Measurements from ENCODE around the gene IGSF21. TPM values are rescaled to one million over a fixed set of nuclear protein-coding genes. Genes with fewer than 3 reads are reported as not detected.

The IGSF21 gene
- total RNA-seq, 1 donor from 2014 or later = 4.4 TPM

- H3K27me3 Mint-ChIP-seq (ENCODE audit: unreplicated experiment) = peaks cover 6% of the 10 kb centered on the region
- H3K4me3 Mint-ChIP-seq (ENCODE audit: unreplicated experiment) = no peak overlapping the region
- no peaks in the 10 kb centered on the region for H3K9me3 Mint-ChIP-seq (ENCODE audit: unreplicated experiment)
- peaks cover 12% of the 10 kb centered on the region for H3K4me1 Mint-ChIP-seq (ENCODE audit: unreplicated experiment)
- no peak for TF ChIP-seq CTCF (IDR thresholded peaks at IDR 0.05; ENCODE audit: unreplicated experiment)
- H3K36me3 Mint-ChIP-seq (ENCODE audit: low read depth, unreplicated experiment) = no peaks in the 10 kb centered on the region
- DNase-seq (ENCODE audit: low spot score) = no peak
- H3K27ac Mint-ChIP-seq (ENCODE audit: unreplicated experiment) = no peak overlapping the region
These were observed 132.1 kb downstream of the IGSF21 start for GRCh38 chr1:18239671-18240070.

- Mint-ChIP-seq H3K36me3 (ENCODE audit: low read depth, unreplicated experiment) (no peaks in the 10 kb centered on the region), H3K27me3 (ENCODE audit: unreplicated experiment) (peaks cover 6% of the 10 kb centered on the region), H3K4me3 (ENCODE audit: unreplicated experiment) (no peak overlapping the region), H3K9me3 (ENCODE audit: unreplicated experiment) (no peaks in the 10 kb centered on the region), H3K27ac (ENCODE audit: unreplicated experiment) (no peak overlapping the region), H3K4me1 (ENCODE audit: unreplicated experiment) (no peaks in the 10 kb centered on the region)
- no peak for DNase-seq (ENCODE audit: low spot score)
- no peak for TF ChIP-seq CTCF (IDR thresholded peaks at IDR 0.05; ENCODE audit: unreplicated experiment)
These were observed 133.3 kb downstream of the IGSF21 start for GRCh38 chr1:18240906-18241305.

GRCh38 chr1:18241891-18242290 lies 134.3 kb downstream of the IGSF21 start:
- TF ChIP-seq CTCF (IDR thresholded peaks at IDR 0.05; ENCODE audit: unreplicated experiment) = no peak
- H3K4me1 Mint-ChIP-seq (ENCODE audit: unreplicated experiment) = no peaks in the 10 kb centered on the region
- no peaks in the 10 kb centered on the region for H3K36me3 Mint-ChIP-seq (ENCODE audit: low read depth, unreplicated experiment)
- no peak overlapping the region for H3K27ac Mint-ChIP-seq (ENCODE audit: unreplicated experiment)
- peaks cover 6% of the 10 kb centered on the region for H3K27me3 Mint-ChIP-seq (ENCODE audit: unreplicated experiment)
- no peaks in the 10 kb centered on the region for H3K9me3 Mint-ChIP-seq (ENCODE audit: unreplicated experiment)
- no peak for DNase-seq (ENCODE audit: low spot score)
- H3K4me3 Mint-ChIP-seq (ENCODE audit: unreplicated experiment) = no peak overlapping the region

- peak overlapping the region; percentile 27 for H3K27ac Mint-ChIP-seq (ENCODE audit: unreplicated experiment)
- no peak overlapping the region for H3K4me3 Mint-ChIP-seq (ENCODE audit: unreplicated experiment)
- no peaks in the 10 kb centered on the region for H3K9me3 Mint-ChIP-seq (ENCODE audit: unreplicated experiment)
- H3K27me3 Mint-ChIP-seq (ENCODE audit: unreplicated experiment) = peaks cover 6% of the 10 kb centered on the region
- H3K36me3 Mint-ChIP-seq (ENCODE audit: low read depth, unreplicated experiment) = no peaks in the 10 kb centered on the region
- no peak for TF ChIP-seq CTCF (IDR thresholded peaks at IDR 0.05; ENCODE audit: unreplicated experiment)
- H3K4me1 Mint-ChIP-seq (ENCODE audit: unreplicated experiment) = no peaks in the 10 kb centered on the region
- DNase-seq (ENCODE audit: low spot score) = no peak
These were observed 136.0 kb downstream of the IGSF21 start for GRCh38 chr1:18243503-18244175.

- peaks cover 6% of the 10 kb centered on the region for H3K27me3 Mint-ChIP-seq (ENCODE audit: unreplicated experiment)
- no peaks in the 10 kb centered on the region for H3K4me1 Mint-ChIP-seq (ENCODE audit: unreplicated experiment)
- no peak overlapping the region for H3K4me3 Mint-ChIP-seq (ENCODE audit: unreplicated experiment)
- no peaks in the 10 kb centered on the region for H3K9me3 Mint-ChIP-seq (ENCODE audit: unreplicated experiment)
- DNase-seq (ENCODE audit: low spot score) = no peak
- TF ChIP-seq CTCF (IDR thresholded peaks at IDR 0.05; ENCODE audit: unreplicated experiment) = no peak
- H3K27ac Mint-ChIP-seq (ENCODE audit: unreplicated experiment) = no peak overlapping the region
- H3K36me3 Mint-ChIP-seq (ENCODE audit: low read depth, unreplicated experiment) = no peaks in the 10 kb centered on the region
These were observed 137.2 kb downstream of the IGSF21 start for GRCh38 chr1:18244762-18245161.
